HCT116 (cell line): ENCODE data around the gene CSAD. TPM values are rescaled to one million over a fixed set of nuclear protein-coding genes. Genes with fewer than 3 reads are reported as not detected.

Source experiments
- ATAC-seq: fragments of 200-7000 bp; cut with Tn5 transposase; 2 replicates; pipeline ENCODE4 v1.9.1; 2020; ENCODE audit warnings: mild to moderate bottlenecking, moderate library complexity
- BruUV-seq: library from RNA; stranded (reverse); fragments of 400-500 nt; replicated peaks from 2 replicates; lab custom pipeline; 2021; lab: Mats Ljungman, UMichigan
- CTCF ChIA-PET: fragments of 300-600 bp; sonication (Branson Sonifier 250); formaldehyde crosslinking; loops from one replicate; lab custom pipeline; 2021; ENCODE audit warnings: antibody characterized with exemption; lab: Charles Lee
- POLR2A ChIA-PET: fragments of 300-600, 350-600 bp; sonication (Branson Sonifier 250); formaldehyde crosslinking; loops from one replicate; lab custom pipeline; 2021; ENCODE audit warnings: antibody characterized with exemption; lab: Charles Lee
- RAD21 ChIA-PET, 2 experiments: fragments of 300-600 bp; sonication (Branson Sonifier 250); formaldehyde crosslinking; loops; one replicate each; lab custom pipeline; 2023; ENCODE audit warnings: low total read pairs in 2 of 2; ENCODE audit not compliant: uncharacterized antibody in 2 of 2, unreplicated experiment in 2 of 2, low non-redundant PET in 1 of 2; lab: Charles Lee
- DNase-seq: peaks from one replicate; pipeline ENCODE4 v3.0.0-alpha.2; 2010; ENCODE audit warnings: low read depth, low spot score
- H2AFZ ChIP-seq: fragments of 200-600 bp; shearing (Covaris generic), sonication (generic); 2 replicates; pipeline ENCODE4 v1.6.1; 2017; ENCODE audit warnings: low read depth, mixed run types, mixed read lengths, antibody characterized with exemption, low read length; ENCODE audit not compliant: poor library complexity, severe bottlenecking
- H3K27ac ChIP-seq: 2 replicates; pipeline ENCODE4 v1.5.1; 2012; ENCODE audit warnings: low read depth, low read length
- H3K27me3 ChIP-seq: fragments of 200-600 bp; sonication (generic); 2 replicates; pipeline ENCODE4 v1.6.1; 2016; ENCODE audit warnings: mixed run types, low read length, mixed read lengths; ENCODE audit not compliant: insufficient read depth
- H3K36me3 ChIP-seq, 2 experiments: fragments of 200-500 bp in 1 of 2; fragments of 200-600 bp in 1 of 2; sonication (Bioruptor generic) in 1 of 2; sonication (generic) in 1 of 2; 2 replicates each; pipeline versions ENCODE4 v1.5.1 to v1.6.1; 2014 to 2016; ENCODE audit warnings: low read length in 2 of 2, inconsistent platforms in 1 of 2, mixed read lengths in 1 of 2, mixed run types in 1 of 2; ENCODE audit not compliant: insufficient read depth in 2 of 2, control insufficient read depth in 1 of 2
- H3K4me1 ChIP-seq, 2 experiments: fragments of 200-600 bp in 1 of 2; sonication (generic) in 1 of 2; 2 replicates each; pipeline versions ENCODE4 v1.5.1 to v1.6.1; 2012 to 2017; ENCODE audit warnings: low read length in 2 of 2, inconsistent platforms in 1 of 2, mild to moderate bottlenecking in 1 of 2, mixed read lengths in 1 of 2, mixed run types in 1 of 2, moderate library complexity in 1 of 2; ENCODE audit not compliant: insufficient read depth in 2 of 2, control insufficient read depth in 1 of 2
- H3K4me2 ChIP-seq: fragments of 200-600 bp; sonication (generic); 2 replicates; pipeline ENCODE4 v1.6.1; 2017; ENCODE audit warnings: mixed run types, low read length, mixed read lengths
- H3K4me3 ChIP-seq, 2 experiments: fragments of 200-600 bp in 1 of 2; sonication (generic) in 1 of 2; replicated peaks in 1 of 2; 2 replicates each; pipeline ENCODE4 v1.5.1; 2011 to 2016; ENCODE audit warnings: low read length in 2 of 2, control low read depth in 1 of 2, low read depth in 1 of 2, mild to moderate bottlenecking in 1 of 2, mixed read lengths in 1 of 2, mixed run types in 1 of 2
- H3K79me2 ChIP-seq: fragments of 200-600 bp; sonication (generic); 2 replicates; pipeline ENCODE4 v1.6.1; 2017; ENCODE audit warnings: mild to moderate bottlenecking, mixed run types, low read length, moderate library complexity, mixed read lengths; ENCODE audit not compliant: insufficient read depth
- H3K9ac ChIP-seq: fragments of 200-600 bp; sonication (generic); 2 replicates; pipeline ENCODE4 v1.6.1; 2016; ENCODE audit warnings: low read length, mixed read lengths
- H3K9me2 ChIP-seq: fragments of 200-600 bp; sonication (generic), shearing (Covaris generic); 2 replicates; pipeline ENCODE4 v1.6.1; 2017; ENCODE audit warnings: mixed run types, mild to moderate bottlenecking, moderate library complexity; ENCODE audit not compliant: insufficient read depth
- H3K9me3 ChIP-seq, 2 experiments: fragments of 200-500 bp in 1 of 2; fragments of 200-600 bp in 1 of 2; sonication (Bioruptor generic) in 1 of 2; sonication (generic) in 1 of 2; 2 replicates each; pipeline ENCODE4 v1.6.1; 2014 to 2017; ENCODE audit warnings: low read length in 2 of 2, mixed read lengths in 2 of 2, inconsistent platforms in 1 of 2, low read depth in 1 of 2, mild to moderate bottlenecking in 1 of 2, mixed run types in 1 of 2, moderate library complexity in 1 of 2; ENCODE audit not compliant: control insufficient read depth in 1 of 2, insufficient read depth in 1 of 2
- H4K20me1 ChIP-seq: fragments of 200-600 bp; sonication (generic), shearing (Covaris generic); 2 replicates; pipeline ENCODE4 v1.6.1; 2017; ENCODE audit warnings: mixed run types, mild to moderate bottlenecking, moderate library complexity; ENCODE audit not compliant: insufficient read depth
- CBX3 ChIP-seq: IDR thresholded peaks from 2 replicates; pipeline ENCODE4 v1.6.1; 2012; ENCODE audit warnings: low read depth
- CEBPB ChIP-seq: IDR thresholded peaks from 2 replicates; pipeline ENCODE4 v1.6.1; 2012; ENCODE audit warnings: low read depth
- EGR1 ChIP-seq: IDR thresholded peaks from 2 replicates; pipeline ENCODE4 v1.6.1; 2012; ENCODE audit warnings: low read depth
- ELF1 ChIP-seq: IDR thresholded peaks from 2 replicates; pipeline ENCODE4 v1.6.1; 2012; ENCODE audit warnings: low read depth, borderline replicate concordance
- EZH2 ChIP-seq: fragments of 200-600 bp; sonication (generic); IDR thresholded peaks from 2 replicates; pipeline ENCODE4 v1.6.1; 2017; ENCODE audit warnings: antibody characterized with exemption, mixed run types
- FOSL1 ChIP-seq: IDR thresholded peaks from 2 replicates; pipeline ENCODE4 v1.6.1; 2012; ENCODE audit warnings: low read depth
- JUND ChIP-seq: IDR thresholded peaks from 2 replicates; pipeline ENCODE4 v1.6.1; 2012
- POLR2A ChIP-seq: IDR thresholded peaks from 2 replicates; pipeline ENCODE4 v1.7.0; 2011; ENCODE audit warnings: borderline replicate concordance; ENCODE audit not compliant: insufficient read depth, insufficient read length; ENCODE audit errors: extremely low read depth
- RAD21 ChIP-seq: IDR thresholded peaks from 2 replicates; pipeline ENCODE4 v1.6.1; 2012; ENCODE audit warnings: low read depth, mild to moderate bottlenecking
- REST ChIP-seq: IDR thresholded peaks from 2 replicates; pipeline ENCODE4 v1.6.1; 2012; ENCODE audit warnings: low read depth
- SIN3A ChIP-seq: IDR thresholded peaks from 2 replicates; pipeline ENCODE4 v1.6.1; 2012; ENCODE audit warnings: low read depth
- SP1 ChIP-seq: IDR thresholded peaks from 2 replicates; pipeline ENCODE4 v1.6.1; 2012; ENCODE audit warnings: low read depth
- SRF ChIP-seq: IDR thresholded peaks from 2 replicates; pipeline ENCODE4 v1.6.1; 2012; ENCODE audit warnings: low read depth
- TCF7L2 ChIP-seq: IDR thresholded peaks from 2 replicates; pipeline ENCODE4 v1.7.0; 2011; ENCODE audit warnings: borderline replicate concordance, inconsistent platforms; ENCODE audit not compliant: insufficient read depth, insufficient read length; ENCODE audit errors: extremely low read depth
- ZNF274 ChIP-seq: fragments of 200-500 bp; sonication (Bioruptor generic); IDR thresholded peaks from 2 replicates; pipeline ENCODE4 v1.6.1; 2014; ENCODE audit warnings: mild to moderate bottlenecking, low read depth, low read length, inconsistent platforms
- intact Hi-C: fragments of 100-400 bp; cut with micrococcal nuclease; formaldehyde crosslinking; loops from 2 replicates; pipeline ENCODE4 v1.10.0; 2022
- total RNA-seq: library from RNA; stranded (reverse); gene quantifications from one replicate; pipeline ENCODE4 v1.2.1, GENCODE V29; 2021; ENCODE audit not compliant: unreplicated experiment
- TF ChIP-seq, protein P1 (sequence below): IDR thresholded peaks from 2 replicates; pipeline ENCODE4 v1.6.1; 2012
- TF ChIP-seq, protein P2 (sequence below): IDR thresholded peaks from 2 replicates; pipeline ENCODE4 v1.6.1; 2012
- TF ChIP-seq, protein P3 (sequence below): IDR thresholded peaks from 2 replicates; pipeline ENCODE4 v1.6.1; 2011; ENCODE audit warnings: mild to moderate bottlenecking, low read length, moderate library complexity; ENCODE audit not compliant: insufficient replicate concordance; ENCODE audit errors: extremely low read depth

The CSAD gene
- total RNA-seq, 1 experiment from 2014 or later, result 20.3 TPM

GRCh38 chr12:53214687-53215455, 34.1 kb upstream of the CSAD start:
- ATAC-seq (no peak), DNase-seq (no peak)
- ChIA-PET CTCF (interaction anchor here (0.8 to 4.5 kb wide), 13 partner anchors 8 to 136 kb away, joined by 3 to 43 read pairs (median 5); partner anchors contain the start of genes AAAS, ESPL1, PFDN5 and SPRYD3), POLR2A (no interaction called here), RAD21 (interaction anchor here in 1 of 2 experiments (1.5 to 1.8 kb wide), 2 partner anchors 75 to 107 kb away, joined by 3 to 8 read pairs; partner anchors contain the start of gene AAAS)
- H3K27ac ChIP-seq, result no peak overlapping the region
- peaks cover 39% of the 10 kb centered on the region for H3K79me2 ChIP-seq
- H3K27me3 ChIP-seq, result no peaks in the 10 kb centered on the region
- H3K4me2 ChIP-seq, result no peak overlapping the region
- intact Hi-C loops, result no loop called here
- H3K36me3 ChIP-seq, result peaks cover 11 to 27% of the 10 kb centered on the region in 2 experiments
- no peak overlapping the region for H3K9ac ChIP-seq
- H3K9me3 ChIP-seq, result no peaks in the 10 kb centered on the region
- TF ChIP-seq RAD21 (no peak), SIN3A (no peak), ZNF274 (no peak), ELF1 (no peak), CEBPB (no peak), EGR1 (no peak), CBX3 (no peak), TCF7L2 (no peak), REST (no peak), SRF (no peak), SP1 (no peak), JUND (no peak), POLR2A (no peak), EZH2 (no peak), FOSL1 (no peak)
- TF ChIP-seq, protein P1, sequence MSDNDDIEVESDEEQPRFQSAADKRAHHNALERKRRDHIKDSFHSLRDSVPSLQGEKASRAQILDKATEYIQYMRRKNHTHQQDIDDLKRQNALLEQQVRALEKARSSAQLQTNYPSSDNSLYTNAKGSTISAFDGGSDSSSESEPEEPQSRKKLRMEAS, result no peak
- TF ChIP-seq, protein P2, sequence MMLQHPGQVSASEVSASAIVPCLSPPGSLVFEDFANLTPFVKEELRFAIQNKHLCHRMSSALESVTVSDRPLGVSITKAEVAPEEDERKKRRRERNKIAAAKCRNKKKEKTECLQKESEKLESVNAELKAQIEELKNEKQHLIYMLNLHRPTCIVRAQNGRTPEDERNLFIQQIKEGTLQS, result no peak
- TF ChIP-seq, protein P3, sequence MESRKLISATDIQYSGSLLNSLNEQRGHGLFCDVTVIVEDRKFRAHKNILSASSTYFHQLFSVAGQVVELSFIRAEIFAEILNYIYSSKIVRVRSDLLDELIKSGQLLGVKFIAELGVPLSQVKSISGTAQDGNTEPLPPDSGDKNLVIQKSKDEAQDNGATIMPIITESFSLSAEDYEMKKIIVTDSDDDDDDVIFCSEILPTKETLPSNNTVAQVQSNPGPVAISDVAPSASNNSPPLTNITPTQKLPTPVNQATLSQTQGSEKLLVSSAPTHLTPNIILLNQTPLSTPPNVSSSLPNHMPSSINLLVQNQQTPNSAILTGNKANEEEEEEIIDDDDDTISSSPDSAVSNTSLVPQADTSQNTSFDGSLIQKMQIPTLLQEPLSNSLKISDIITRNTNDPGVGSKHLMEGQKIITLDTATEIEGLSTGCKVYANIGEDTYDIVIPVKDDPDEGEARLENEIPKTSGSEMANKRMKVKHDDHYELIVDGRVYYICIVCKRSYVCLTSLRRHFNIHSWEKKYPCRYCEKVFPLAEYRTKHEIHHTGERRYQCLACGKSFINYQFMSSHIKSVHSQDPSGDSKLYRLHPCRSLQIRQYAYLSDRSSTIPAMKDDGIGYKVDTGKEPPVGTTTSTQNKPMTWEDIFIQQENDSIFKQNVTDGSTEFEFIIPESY, result no peak
- peaks cover 22 to 36% of the 10 kb centered on the region in 2 experiments for H3K4me1 ChIP-seq
- H2AFZ ChIP-seq, result no peak overlapping the region
- H3K4me3 ChIP-seq, result no peak overlapping the region
- H4K20me1 ChIP-seq, result no peaks in the 10 kb centered on the region
- H3K9me2 ChIP-seq, result no peaks in the 10 kb centered on the region
- BruUV-seq, result no TSS peak
